Measurements from ENCODE around the gene ABCC4.
A peak's percentile ranks its signal among the peaks of the same experiment; 100 is the strongest.

Gene ABCC4

GRCh38 chr13:95319551-95320274 is 18.5 kb upstream of the ABCC4 start (continued):
- TF ChIP-seq PATZ1 (tag by site-specific recombination; IDR thresholded peaks at IDR 0.05) (no peak), ZEB2 (tag by site-specific recombination; IDR thresholded peaks at IDR 0.05) (no peak), PRDM10 (tag by site-specific recombination; IDR thresholded peaks at IDR 0.05) (peak; percentile 67), ZSCAN4 (tag by site-specific recombination; IDR thresholded peaks at IDR 0.05) (no peak), ZXDB (tag by site-specific recombination; IDR thresholded peaks at IDR 0.05) (peak; percentile 38; the same call in 1 of the 2 replicates), ZNF530 (tag by site-specific recombination; IDR thresholded peaks at IDR 0.05; ENCODE audit: low read depth) (no peak), GLIS1 (tag by site-specific recombination; IDR thresholded peaks at IDR 0.05) (no peak), SCRT1 (tag by site-specific recombination; IDR thresholded peaks at IDR 0.05; ENCODE audit: borderline replicate concordance) (0 out of 2 replicates have a peak, but pooled peaks have one; percentile 49), BCL11A (tag by site-specific recombination; IDR thresholded peaks at IDR 0.05; ENCODE audit: low read depth) (no peak), ZNF221 (tag by site-specific recombination; IDR thresholded peaks at IDR 0.05; ENCODE audit: borderline replicate concordance) (no peak), ZBTB48 (tag by site-specific recombination; IDR thresholded peaks at IDR 0.05) (no peak), ZFP41 (tag by site-specific recombination; IDR thresholded peaks at IDR 0.05; ENCODE audit: borderline replicate concordance) (no peak), ZFP3 (tag by site-specific recombination; IDR thresholded peaks at IDR 0.05; ENCODE audit: low read depth) (no peak), ZNF785 (tag by site-specific recombination; IDR thresholded peaks at IDR 0.05) (no peak), ZNF175 (tag by site-specific recombination; IDR thresholded peaks at IDR 0.05) (no peak), ZNF114 (tag by site-specific recombination; IDR thresholded peaks at IDR 0.05) (no peak), SCRT2 (tag by site-specific recombination; IDR thresholded peaks at IDR 0.05) (peak; percentile 52; the same call in 1 of the 2 replicates), ZNF645 (tag by site-specific recombination; IDR thresholded peaks at IDR 0.05) (no peak), ZNF768 (tag by site-specific recombination; IDR thresholded peaks at IDR 0.05) (no peak), GFI1B (tag by site-specific recombination; IDR thresholded peaks at IDR 0.05) (0 out of 2 replicates have a peak, but pooled peaks have one; percentile 7), ZNF146 (tag by site-specific recombination; IDR thresholded peaks at IDR 0.05) (no peak), ZBTB20 (tag by site-specific recombination; IDR thresholded peaks at IDR 0.05) (peak; percentile 66), SP7 (tag by site-specific recombination; IDR thresholded peaks at IDR 0.05) (no peak), KLF8 (tag by site-specific recombination; IDR thresholded peaks at IDR 0.05) (peak; percentile 33; the same call in 1 of the 2 replicates), KLF17 (tag by site-specific recombination; IDR thresholded peaks at IDR 0.05) (no peak), MEIS1 (CRISPR knock-in tag; IDR thresholded peaks at IDR 0.05; ENCODE audit: borderline replicate concordance) (no peak), ZNF433 (tag by site-specific recombination; IDR thresholded peaks at IDR 0.05; ENCODE audit: low read depth) (no peak), ZNF571 (tag by site-specific recombination; IDR thresholded peaks at IDR 0.05) (no peak), ZNF416 (tag by site-specific recombination; IDR thresholded peaks at IDR 0.05) (no peak), ZNF529 (tag by site-specific recombination; IDR thresholded peaks at IDR 0.05; ENCODE audit: insufficient replicate concordance) (no peak), ZNF514 (tag by site-specific recombination; IDR thresholded peaks at IDR 0.05) (no peak), ZNF610 (tag by site-specific recombination; IDR thresholded peaks at IDR 0.05; ENCODE audit: borderline replicate concordance) (no peak), ZNF223 (tag by site-specific recombination; IDR thresholded peaks at IDR 0.05) (0 out of 2 replicates have a peak, but pooled peaks have one; percentile 52)
